Subcutaneous abdominal adipose tissue (tissue), 5 donors: ENCODE data around the gene NEDD9.

Experiments
- H3K27ac ChIP-seq: one replicate; pipeline ENCODE4 v1.7.0; 2013; ENCODE audit warnings: low read depth, mild to moderate bottlenecking, inconsistent platforms, low read length, moderate library complexity
- H3K27me3 ChIP-seq, 5 donors: one replicate each; pipeline ENCODE4 v1.7.0; 2013; ENCODE audit warnings: low read length in 5 of 5, inconsistent platforms in 1 of 5; ENCODE audit not compliant: control insufficient read depth in 5 of 5, insufficient read depth in 4 of 5
- H3K36me3 ChIP-seq, 5 donors: one replicate each; pipeline ENCODE4 v1.7.0; 2013; ENCODE audit warnings: low read length in 5 of 5; ENCODE audit not compliant: control insufficient read depth in 5 of 5, insufficient read depth in 5 of 5
- H3K4me1 ChIP-seq, 5 donors: one replicate each; pipeline ENCODE4 v1.7.0; 2013; ENCODE audit warnings: low read length in 5 of 5, mild to moderate bottlenecking in 3 of 5, moderate library complexity in 1 of 5; ENCODE audit not compliant: control insufficient read depth in 5 of 5, insufficient read depth in 5 of 5
- H3K4me3 ChIP-seq, 5 donors: one replicate each; pipeline ENCODE4 v1.7.0; 2013; ENCODE audit warnings: low read length in 5 of 5, low read depth in 1 of 5
- H3K9ac ChIP-seq, 5 donors: one replicate each; pipeline ENCODE4 v1.7.0; 2013; ENCODE audit warnings: low read length in 5 of 5, mild to moderate bottlenecking in 4 of 5, moderate library complexity in 3 of 5
- H3K9me3 ChIP-seq, 5 donors: one replicate each; pipeline ENCODE4 v1.7.0; 2013; ENCODE audit warnings: low read length in 5 of 5; ENCODE audit not compliant: control insufficient read depth in 5 of 5
- donor health status: healthy.
- donor health status: healthy.
- donor health status: healthy.
- donor health status: healthy.
- donor health status: healthy.

Gene NEDD9

DNA sequence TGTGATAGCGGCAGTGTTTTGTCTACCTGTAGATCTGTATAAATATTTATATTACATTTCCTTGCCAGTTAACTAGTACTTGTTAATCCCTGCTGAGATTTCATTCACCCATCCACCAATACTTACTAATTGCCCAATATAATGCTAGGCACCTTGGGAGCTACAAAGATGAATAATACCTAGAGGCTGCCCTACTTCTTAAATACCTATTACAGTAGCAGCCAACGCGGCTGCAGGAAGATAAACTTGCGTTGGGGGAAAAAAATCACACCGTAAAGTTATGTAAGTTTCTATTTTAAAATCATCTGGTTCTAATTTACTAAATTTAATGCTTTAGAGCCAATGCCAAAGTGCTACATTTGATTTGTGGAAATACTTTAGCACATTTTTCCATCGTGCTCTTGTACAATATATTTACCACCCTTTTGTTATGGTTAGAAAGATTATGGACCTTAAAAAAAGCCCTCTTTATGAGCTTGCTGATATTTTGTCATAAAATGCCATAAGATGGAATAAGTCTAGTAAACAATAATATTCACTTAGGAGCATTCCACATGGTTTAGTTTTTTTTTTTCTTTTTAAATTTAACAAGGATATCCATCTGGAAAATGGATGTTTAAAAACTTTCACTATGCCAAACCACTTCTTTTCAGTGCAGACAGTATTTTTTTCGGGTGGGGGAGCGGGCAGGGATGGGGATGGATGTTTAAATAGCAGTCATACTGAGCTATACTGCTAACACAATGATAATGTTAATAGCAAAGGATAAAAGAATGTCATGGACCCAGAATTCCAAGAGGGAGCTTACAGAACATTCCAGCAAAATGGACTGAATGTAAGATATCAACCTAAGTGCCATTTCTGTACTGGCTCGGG lies 13.2 kb upstream of the NEDD9 start:
- peaks cover 0 to 8% (median 5%) of the 10 kb centered on the region in 5 donors for H3K9me3 ChIP-seq
- no peak overlapping the region for H3K27ac ChIP-seq

GRCh38 chr6:11244387-11245126 lies 12.1 kb upstream of the NEDD9 start:
- Histone ChIP-seq H3K9me3 (peaks cover 0 to 4% (median 3%) of the 10 kb centered on the region in 5 donors), H3K4me1 (peaks cover 6 to 24% (median 18%) of the 10 kb centered on the region in 5 donors), H3K27ac (no peak overlapping the region), H3K9ac (no peak overlapping the region), H3K36me3 (no peaks in the 10 kb centered on the region), H3K4me3 (no peak overlapping the region), H3K27me3 (no peaks in the 10 kb centered on the region)

More for the DNA sequence above, 13.2 kb upstream of the NEDD9 start:
- H3K36me3 ChIP-seq, result no peaks in the 10 kb centered on the region
- H3K27me3 ChIP-seq, result no peaks in the 10 kb centered on the region
- H3K4me3 ChIP-seq, result no peak overlapping the region
- H3K9ac ChIP-seq, result no peak overlapping the region
- H3K4me1 ChIP-seq, result peaks cover 6 to 24% (median 18%) of the 10 kb centered on the region in 5 donors

DNA sequence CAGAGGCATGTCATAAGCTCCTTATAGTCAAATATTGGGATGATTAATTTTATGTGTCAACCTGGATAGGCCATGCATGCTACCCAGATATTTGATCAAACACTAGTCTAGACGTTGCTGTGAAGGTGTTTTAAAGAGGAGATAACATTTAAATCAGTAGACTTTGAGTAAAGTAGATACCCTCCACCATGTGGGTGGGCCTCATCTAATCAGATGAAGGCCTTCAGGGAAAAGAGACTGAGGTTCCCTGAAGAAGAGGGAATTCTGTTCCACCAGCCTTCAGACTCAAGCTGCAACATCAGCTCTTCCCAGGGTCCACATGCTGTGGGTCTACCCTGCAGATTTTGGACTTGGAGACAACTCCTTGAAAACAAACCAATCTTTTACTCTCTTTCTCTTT lies 11.4 kb upstream of the NEDD9 start:
- Histone ChIP-seq H3K4me3 (no peak overlapping the region), H3K9me3 (no peaks in the 10 kb centered on the region), H3K27me3 (no peaks in the 10 kb centered on the region), H3K27ac (peak overlapping the region; percentile 80), H3K36me3 (no peaks in the 10 kb centered on the region), H3K9ac (no peak overlapping the region), H3K4me1 (peaks cover 6 to 24% (median 18%) of the 10 kb centered on the region in 5 donors)

GRCh38 chr6:11242711-11243110 lies 10.2 kb upstream of the NEDD9 start:
- H3K4me1 ChIP-seq, result peaks cover 6 to 24% (median 18%) of the 10 kb centered on the region in 5 donors
- no peak overlapping the region for H3K4me3 ChIP-seq
- H3K9me3 ChIP-seq, result no peaks in the 10 kb centered on the region
- no peaks in the 10 kb centered on the region for H3K27me3 ChIP-seq
- peak overlapping the region; percentile 80 for H3K27ac ChIP-seq
- no peaks in the 10 kb centered on the region for H3K36me3 ChIP-seq
- H3K9ac ChIP-seq, result peak overlapping the region in 1 of 5 donors; percentile 33

DNA sequence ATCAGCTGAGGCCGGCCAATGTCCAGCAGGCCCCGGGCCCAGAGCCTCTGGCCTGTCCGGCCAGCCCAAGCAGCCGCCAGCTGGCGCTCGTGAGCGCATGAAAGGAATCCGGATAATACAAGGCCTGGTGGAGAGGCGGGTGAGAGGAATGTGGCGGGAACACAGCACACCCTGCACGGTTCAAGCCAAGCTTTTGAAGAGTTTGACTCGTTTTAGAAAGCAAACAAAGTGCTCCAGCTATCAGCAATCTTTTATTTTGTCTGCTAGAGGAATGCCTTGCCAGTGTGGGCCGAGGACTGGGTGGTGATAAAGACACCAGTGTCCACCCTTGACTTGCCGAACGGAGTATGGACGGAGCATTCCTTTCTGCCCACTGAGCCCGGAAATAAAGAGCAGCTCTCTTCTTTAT lies 9.3 kb upstream of the NEDD9 start:
- Histone ChIP-seq H3K4me1 (peaks cover 6 to 26% (median 20%) of the 10 kb centered on the region in 5 donors), H3K27me3 (no peaks in the 10 kb centered on the region), H3K4me3 (no peak overlapping the region), H3K9me3 (no peaks in the 10 kb centered on the region), H3K9ac (no peak overlapping the region), H3K27ac (peak overlapping the region; percentile 80), H3K36me3 (no peaks in the 10 kb centered on the region)

DNA sequence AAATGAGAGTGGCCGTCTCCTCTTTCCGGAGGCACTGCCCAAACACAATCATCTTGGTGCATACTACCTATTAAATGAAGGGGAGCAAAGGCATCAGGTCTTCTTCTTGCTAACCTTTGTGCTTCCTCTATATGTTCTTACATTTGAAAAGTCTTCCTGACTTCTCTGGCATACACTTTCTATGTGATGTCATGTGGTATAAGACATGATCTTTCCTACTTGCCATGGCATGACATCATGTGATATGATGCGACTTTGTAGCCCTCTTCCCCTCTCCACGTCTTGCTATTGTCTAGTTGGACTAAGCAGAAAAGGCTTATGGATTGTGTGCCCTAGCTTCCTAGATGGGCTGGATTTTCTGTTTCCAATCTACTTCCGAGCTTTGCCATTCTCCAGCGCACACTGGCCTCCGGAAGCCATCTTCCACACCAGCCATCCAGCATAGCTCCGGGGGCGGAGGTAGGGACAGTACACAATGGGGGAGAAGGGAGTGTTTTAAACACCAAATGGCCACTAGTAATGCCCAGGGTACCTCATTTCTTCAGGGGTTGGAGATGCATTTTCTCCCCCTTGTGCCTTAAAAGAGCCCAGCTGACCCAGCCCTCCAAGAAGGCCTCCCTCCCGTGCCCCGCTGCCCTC lies 8.8 kb upstream of the NEDD9 start:
- Histone ChIP-seq H3K9me3 (no peaks in the 10 kb centered on the region), H3K36me3 (no peaks in the 10 kb centered on the region), H3K4me1 (peaks cover 6 to 30% (median 25%) of the 10 kb centered on the region in 5 donors), H3K27me3 (no peaks in the 10 kb centered on the region), H3K4me3 (no peak overlapping the region), H3K27ac (peak overlapping the region; percentile 80), H3K9ac (no peak overlapping the region)

DNA sequence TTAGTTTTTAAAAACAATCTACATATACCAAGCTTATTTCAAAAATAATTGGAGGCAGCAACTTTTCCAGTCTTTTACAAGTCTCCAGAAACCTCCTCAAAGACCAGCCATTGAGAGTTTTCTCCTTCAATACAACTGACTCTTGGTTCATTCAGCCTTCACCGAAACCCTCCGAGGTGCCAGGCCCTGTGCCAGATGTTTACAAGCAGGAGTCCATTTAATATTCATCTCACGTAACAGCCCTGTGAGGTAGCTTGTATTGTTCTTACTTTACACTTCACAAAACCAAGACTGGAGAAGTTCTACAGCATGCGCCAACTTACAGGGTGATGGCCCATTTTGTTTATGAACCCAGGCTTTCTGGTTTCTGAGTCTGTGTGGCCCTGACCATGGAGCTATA lies 5.5 kb upstream of the NEDD9 start:
- Histone ChIP-seq H3K9ac (no peak overlapping the region), H3K27me3 (no peaks in the 10 kb centered on the region), H3K4me3 (no peak overlapping the region), H3K27ac (no peak overlapping the region), H3K4me1 (peaks cover 11 to 46% (median 42%) of the 10 kb centered on the region in 5 donors), H3K36me3 (no peaks in the 10 kb centered on the region), H3K9me3 (no peaks in the 10 kb centered on the region)

GRCh38 chr6:11237428-11237827 lies 5.0 kb upstream of the NEDD9 start:
- peaks cover 9 to 42% (median 37%) of the 10 kb centered on the region in 5 donors for H3K4me1 ChIP-seq
- H3K36me3 ChIP-seq, result no peaks in the 10 kb centered on the region
- H3K4me3 ChIP-seq, result no peak overlapping the region
- H3K27ac ChIP-seq, result no peak overlapping the region
- no peak overlapping the region for H3K9ac ChIP-seq
- H3K9me3 ChIP-seq, result no peaks in the 10 kb centered on the region
- H3K27me3 ChIP-seq, result no peaks in the 10 kb centered on the region

GRCh38 chr6:11236915-11237314 lies 4.4 kb upstream of the NEDD9 start:
- peak overlapping the region; percentile 79 for H3K27ac ChIP-seq
- H3K4me3 ChIP-seq, result no peak overlapping the region
- H3K9me3 ChIP-seq, result no peaks in the 10 kb centered on the region
- no peaks in the 10 kb centered on the region for H3K36me3 ChIP-seq
- H3K27me3 ChIP-seq, result no peaks in the 10 kb centered on the region
- H3K9ac ChIP-seq, result no peak overlapping the region
- peaks cover 6 to 42% (median 36%) of the 10 kb centered on the region in 5 donors for H3K4me1 ChIP-seq
